Hematopoietic multipotent progenitor cell treated with erythropoietin and hydrocortisone succinate and interleukin-3 and kit ligand, for 6 days (in vitro differentiated cells): ENCODE data around the gene STARD3.

Experiments used
- DNase-seq: peaks from one replicate; pipeline ENCODE4 v3.0.0-alpha.2; 2015

Gene STARD3

DNA sequence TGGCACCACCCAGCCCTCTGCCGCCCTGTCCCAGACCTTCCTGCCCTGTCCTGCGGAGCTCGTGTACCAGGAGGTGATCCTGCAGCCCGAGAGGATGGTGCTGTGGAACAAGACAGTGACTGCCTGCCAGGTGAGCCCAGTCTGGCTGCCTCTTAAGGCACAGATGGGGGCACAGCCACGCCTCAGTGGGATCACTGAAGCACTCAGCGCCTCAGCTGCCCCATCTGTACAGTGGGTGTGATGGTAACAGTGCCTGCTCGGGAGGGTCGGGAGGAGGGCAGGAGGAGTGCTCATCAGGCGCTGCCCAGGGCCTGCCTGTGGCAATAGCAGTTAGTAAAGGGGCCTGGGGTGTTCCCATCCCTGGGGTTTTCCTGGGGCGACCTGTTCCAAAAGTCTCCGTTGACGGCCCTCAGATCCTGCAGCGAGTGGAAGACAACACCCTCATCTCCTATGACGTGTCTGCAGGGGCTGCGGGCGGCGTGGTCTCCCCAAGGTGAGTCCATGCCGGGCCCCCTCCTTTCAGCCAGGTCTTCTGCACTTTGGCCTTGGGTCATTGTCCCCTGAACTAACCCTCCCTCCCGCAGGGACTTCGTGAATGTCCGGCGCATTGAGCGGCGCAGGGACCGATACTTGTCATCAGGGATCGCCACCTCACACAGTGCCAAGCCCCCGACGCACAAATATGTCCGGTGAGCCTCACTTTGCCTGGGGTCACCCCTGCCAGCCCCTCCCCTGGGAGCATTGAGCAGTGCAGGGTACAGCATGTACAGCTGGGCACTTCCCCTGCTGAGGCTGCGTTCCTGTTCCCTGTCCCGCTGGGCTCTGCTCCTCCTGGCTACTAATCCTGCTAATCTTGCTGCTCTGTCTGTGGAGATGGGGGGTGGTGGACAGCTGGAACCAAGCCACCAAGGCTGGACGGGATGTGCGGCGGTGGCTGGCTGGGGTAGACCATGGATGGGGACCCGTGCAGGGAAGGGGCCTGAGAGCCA lies 23.7 kb downstream of the STARD3 start:
- DNase-seq = no peak

DNA sequence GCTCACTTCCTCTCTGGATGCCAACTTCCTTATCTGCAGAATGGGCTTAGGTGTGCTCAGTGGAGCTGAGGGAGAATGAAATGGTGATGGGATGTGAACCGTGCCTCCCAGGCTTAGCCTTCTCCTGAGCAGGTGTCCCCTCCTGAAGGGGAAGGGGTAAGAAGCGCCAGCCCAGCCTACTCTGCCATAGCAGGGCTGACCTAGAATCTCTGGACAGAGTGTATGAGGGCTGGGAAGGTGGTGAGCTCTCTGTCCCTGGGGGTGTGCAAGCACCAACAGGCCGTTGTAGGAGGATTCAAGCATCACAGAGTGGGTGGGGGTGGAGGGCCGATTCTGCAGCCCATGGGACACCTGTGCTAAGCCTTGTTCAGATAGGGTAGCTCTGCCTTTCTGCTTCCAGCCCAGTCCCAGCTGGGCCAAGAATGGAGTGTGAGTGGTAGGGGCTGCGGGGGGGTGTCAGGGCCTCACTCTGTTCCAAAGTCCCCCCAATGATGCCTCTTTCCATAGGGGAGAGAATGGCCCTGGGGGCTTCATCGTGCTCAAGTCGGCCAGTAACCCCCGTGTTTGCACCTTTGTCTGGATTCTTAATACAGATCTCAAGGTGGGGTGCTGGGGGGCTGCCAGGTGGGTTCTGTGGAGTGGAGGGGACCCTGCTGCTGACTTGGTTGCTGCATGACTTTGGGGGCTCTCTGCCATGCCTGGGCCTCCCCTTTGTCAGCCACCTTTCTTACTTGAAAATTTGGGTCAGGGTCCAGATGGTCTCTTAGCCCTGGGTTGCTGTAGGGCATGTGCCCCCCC lies 25.0 kb downstream of the STARD3 start:
- no peak for DNase-seq

DNA sequence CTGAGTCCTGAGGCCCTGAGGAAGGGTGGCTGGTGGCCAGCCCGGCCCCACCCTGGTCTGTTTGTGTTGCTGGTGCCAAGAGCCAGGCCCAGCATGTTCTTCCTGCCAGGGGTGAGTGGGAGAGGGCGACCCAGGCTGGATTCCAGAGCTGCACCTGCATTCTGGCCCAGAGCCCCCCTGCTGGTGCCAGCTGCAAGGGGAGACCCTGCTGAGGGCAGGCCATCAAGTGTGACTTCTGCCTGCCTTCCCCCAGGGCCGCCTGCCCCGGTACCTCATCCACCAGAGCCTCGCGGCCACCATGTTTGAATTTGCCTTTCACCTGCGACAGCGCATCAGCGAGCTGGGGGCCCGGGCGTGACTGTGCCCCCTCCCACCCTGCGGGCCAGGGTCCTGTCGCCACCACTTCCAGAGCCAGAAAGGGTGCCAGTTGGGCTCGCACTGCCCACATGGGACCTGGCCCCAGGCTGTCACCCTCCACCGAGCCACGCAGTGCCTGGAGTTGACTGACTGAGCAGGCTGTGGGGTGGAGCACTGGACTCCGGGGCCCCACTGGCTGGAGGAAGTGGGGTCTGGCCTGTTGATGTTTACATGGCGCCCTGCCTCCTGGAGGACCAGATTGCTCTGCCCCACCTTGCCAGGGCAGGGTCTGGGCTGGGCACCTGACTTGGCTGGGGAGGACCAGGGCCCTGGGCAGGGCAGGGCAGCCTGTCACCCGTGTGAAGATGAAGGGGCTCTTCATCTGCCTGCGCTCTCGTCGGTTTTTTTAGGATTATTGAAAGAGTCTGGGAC lies 25.8 kb downstream of the STARD3 start:
- DNase-seq = no peak

- no peak for DNase-seq
Measured at GRCh38 chr17:39663340-39663687, 26.4 kb downstream of the STARD3 start.

- peak; percentile 67 for DNase-seq
Measured at GRCh38 chr17:39663688-39664580, 27.0 kb downstream of the STARD3 start.

- no peak for DNase-seq
Measured at GRCh38 chr17:39664581-39665561, 27.9 kb downstream of the STARD3 start, which contains the start of gene TCAP. TCAP (plus strand) TSS chr17:39665349; CDS start chr17:39665360, 11 bp downstream.

DNA sequence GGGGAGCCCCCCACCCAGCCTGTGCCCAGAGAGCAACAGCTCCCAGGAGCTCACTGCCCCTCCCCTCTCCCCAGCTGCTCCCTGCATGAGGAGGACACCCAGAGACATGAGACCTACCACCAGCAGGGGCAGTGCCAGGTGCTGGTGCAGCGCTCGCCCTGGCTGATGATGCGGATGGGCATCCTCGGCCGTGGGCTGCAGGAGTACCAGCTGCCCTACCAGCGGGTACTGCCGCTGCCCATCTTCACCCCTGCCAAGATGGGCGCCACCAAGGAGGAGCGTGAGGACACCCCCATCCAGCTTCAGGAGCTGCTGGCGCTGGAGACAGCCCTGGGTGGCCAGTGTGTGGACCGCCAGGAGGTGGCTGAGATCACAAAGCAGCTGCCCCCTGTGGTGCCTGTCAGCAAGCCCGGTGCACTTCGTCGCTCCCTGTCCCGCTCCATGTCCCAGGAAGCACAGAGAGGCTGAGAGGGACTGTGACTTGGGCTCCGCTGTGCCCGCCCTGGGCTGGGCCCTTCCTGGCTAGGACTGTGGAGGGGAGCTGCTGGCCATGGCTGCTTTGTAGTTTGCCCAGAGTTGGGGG lies 28.8 kb downstream of the STARD3 start:
- DNase-seq = peak; percentile 69

GRCh38 chr17:39666231-39666600 lies 29.3 kb downstream of the STARD3 start:
- no peak for DNase-seq

- no peak for DNase-seq
Measured at GRCh38 chr17:39666601-39667261, 29.8 kb downstream of the STARD3 start.

DNA sequence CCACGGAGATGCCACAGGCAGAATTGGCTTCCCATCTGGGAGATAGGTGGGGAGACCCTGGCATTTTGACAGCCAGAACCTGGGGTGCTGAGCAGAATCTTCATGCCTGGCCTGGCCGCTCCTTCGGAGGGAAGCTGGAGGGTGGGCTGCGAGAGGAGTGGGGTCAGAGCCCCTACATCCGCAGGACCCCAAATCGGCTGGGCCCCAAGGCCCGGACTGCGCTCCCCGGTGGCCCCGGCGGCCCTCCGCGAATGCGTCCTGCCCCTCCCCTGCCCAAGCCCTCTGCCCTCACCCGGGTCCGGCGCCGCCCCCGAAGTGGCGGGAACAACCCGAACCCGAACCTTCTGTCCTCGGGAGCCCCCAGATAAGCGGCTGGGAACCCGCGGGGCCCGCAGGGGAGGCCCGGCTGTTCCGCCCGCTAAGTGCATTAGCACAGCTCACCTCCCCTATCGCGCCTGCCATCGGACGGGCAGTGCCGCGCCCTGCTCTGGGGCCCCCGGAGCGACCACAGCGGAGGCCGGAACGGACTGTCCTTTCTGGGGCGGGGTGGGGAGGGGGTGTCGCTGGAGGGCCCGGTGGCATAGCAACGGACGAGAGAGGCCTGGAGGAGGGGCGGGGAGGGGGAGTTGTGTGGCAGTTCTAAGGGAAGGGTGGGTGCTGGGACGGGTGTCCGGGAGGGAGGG lies 30.5 kb downstream of the STARD3 start:
- peak; percentile 91 for DNase-seq

DNA sequence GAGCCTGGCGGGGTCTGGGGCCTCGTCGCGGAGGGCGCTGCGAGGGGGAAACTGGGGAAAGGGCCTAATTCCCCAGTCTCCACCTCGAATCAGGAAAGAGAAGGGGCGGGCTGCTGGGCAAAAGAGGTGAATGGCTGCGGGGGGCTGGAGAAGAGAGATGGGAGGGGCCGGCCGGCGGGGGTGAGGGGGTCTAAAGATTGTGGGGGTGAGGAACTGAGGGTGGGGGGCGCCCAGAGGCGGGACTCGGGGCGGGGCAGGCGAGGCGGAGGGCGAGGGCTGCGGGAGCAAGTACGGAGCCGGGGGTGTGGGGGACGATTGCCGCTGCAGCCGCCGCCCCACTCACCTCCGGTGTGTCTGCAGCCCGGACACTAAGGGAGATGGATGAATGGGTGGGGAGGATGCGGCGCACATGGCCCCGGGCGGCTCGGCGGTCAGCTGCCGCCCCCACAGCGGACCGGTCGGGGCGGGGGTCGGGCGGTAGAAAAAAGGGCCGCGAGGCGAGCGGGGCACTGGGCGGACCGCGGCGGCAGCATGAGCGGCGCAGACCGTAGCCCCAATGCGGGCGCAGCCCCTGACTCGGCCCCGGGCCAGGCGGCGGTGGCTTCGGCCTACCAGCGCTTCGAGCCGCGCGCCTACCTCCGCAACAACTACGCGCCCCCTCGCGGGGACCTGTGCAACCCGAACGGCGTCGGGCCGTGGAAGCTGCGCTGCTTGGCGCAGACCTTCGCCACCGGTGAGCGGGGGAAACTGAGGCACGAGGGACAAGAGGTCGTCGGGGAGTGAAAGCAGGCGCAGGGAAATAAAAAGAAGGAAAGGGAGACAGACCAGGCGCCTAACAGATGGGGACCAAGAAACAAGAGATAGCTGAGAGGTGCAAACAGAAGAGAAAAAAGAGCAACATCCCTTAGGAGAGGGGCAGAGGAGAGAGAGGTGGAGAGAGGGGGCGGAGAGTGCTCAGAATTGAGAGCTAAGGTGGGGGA lies 31.3 kb downstream of the STARD3 start, which contains the start of gene PNMT:
Gene PNMT, plus strand, starts transcription at position 509 of the 980 bp plus-strand sequence. Its CDS starts 23 bp downstream, at position 532.
- DNase-seq = peak; percentile 88

GRCh38 chr17:39669897-39670735 lies 33.2 kb downstream of the STARD3 start:
- no peak for DNase-seq

DNA sequence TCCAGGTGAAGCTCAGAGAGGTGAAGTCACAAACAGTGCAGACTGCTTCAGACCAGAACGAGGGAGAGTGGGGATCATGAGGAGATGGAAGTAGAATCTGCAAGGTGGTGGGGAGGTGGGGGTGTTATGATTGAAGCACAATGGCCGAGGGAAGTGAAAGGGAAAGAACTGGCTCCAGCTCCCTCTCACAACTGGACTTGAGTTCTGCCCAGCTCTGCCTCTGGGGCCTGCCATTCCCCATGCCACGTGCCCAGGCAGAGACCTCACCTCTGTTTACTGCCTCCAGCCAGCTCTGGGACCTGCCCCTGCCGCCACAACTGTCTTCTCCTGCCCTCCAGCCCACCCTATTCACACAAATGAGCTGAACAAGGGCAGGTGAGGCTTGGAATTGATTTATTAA lies 33.8 kb downstream of the STARD3 start:
- DNase-seq = no peak

- DNase-seq = peak; percentile 73
Measured at GRCh38 chr17:39671651-39672521, 34.9 kb downstream of the STARD3 start.

DNA sequence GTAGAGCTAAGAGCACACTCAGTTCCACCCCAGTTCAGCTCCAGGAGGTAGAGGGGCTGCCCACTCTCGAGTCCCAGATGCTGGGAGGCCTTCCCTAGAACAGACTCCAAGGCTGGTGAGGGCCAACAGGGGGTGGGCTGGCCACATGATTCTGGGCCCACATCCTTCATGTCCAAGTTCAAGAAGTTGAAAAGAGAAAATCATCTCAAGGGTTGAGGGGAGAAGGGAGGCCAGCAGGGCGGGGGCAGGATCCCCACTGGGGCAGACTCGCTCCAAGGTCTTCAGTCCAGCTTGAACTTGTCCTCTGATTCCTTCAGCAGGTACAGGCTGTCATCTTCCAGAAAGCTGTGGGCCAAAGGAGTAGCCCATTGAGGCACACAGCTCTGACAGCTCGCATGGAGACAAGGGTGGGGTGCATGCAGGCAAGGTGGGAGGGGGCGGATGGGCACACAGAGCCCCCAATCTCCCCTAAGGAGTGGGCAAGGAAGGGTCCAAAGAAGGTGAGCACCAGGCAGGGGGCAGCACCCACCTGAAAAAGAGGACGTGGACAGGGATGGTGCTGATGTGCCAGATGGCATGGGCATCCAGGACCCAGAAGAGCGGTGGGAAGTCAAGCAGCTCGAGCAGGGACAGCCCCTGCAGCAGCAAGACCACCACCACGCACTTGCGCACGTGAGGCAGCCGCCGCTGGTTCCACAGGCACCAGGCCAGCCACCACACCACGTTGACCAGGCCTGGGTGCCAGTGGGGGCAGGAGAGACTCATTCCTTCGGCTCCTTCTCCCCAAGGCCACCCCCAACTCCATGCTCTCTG lies 35.8 kb downstream of the STARD3 start:
- no peak for DNase-seq
